Stimulated activated CD4-positive, alpha-beta T cell treated with anti-CD3 and anti-CD28 coated beads, Interleukin-1b, Interleukin-23, amount 100 ng/mL, for 4 hours (primary cell): ENCODE data around the gene DNAAF1.

Experiments used
- DNase-seq, 2 donors: peaks; one replicate each; pipeline ENCODE4 v3.0.0-alpha.2; 2020; ENCODE audit warnings: low read depth in 2 of 2

Gene DNAAF1

DNA sequence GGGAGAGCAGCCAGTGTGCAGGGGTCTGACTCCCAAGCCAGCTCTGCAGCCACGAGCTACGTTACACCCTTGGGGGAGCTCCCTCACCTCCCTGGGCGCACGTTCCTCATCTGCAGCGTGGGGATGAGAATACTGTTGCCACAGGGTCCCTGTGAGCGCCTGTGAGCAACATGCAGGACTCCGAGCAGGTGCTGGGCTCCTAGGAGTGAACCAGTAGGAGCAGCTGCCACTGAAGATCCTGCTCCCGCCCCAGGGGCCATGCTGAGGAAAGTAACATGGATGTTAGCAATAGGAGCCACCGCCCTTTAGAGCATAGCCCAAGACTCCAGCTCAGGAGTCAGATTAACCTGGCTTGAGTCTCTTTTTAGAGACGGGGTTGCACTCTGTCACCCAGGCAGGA is 15.9 kb downstream of the DNAAF1 start:
- no peak for DNase-seq

DNA sequence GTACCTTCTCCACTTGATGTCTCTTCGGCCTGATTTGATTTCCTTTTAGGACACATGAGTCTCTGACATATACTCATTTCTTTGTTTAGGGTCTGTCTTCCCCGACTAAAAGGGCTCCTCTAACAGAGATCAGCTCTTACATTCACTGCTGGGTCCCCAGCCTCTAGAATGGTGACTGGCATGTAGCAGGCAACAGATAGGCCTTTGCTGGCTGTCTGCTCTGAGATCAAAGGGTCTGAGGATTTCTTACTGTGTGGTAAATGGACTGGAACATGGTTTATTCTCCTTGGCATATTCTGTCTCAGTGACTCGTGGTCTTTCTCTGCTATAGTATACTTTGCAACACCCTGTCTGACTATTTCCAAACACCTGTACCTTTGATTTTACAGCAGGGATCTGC is 16.7 kb downstream of the DNAAF1 start:
- DNase-seq, result no peak

DNA sequence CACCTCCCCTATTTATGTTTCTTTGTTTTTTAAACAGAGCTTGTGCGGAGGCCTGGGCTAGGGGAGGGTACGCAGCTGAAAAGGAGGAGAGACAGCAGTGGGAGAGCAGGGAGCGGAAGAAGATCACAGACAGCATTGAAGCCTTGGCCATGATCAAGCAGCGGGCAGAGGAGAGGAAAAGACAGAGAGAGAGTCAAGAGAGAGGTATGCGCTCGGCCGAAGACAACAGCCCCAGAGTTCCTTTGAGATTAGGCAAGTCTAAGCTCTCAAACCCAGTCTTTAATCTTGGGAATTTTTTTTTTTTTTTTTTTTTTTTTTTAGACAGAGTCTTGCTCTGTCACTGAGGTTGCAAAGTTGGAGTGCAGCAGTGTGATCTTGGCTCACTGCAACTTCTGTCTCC is 20.6 kb downstream of the DNAAF1 start:
- DNase-seq, result no peak

DNA sequence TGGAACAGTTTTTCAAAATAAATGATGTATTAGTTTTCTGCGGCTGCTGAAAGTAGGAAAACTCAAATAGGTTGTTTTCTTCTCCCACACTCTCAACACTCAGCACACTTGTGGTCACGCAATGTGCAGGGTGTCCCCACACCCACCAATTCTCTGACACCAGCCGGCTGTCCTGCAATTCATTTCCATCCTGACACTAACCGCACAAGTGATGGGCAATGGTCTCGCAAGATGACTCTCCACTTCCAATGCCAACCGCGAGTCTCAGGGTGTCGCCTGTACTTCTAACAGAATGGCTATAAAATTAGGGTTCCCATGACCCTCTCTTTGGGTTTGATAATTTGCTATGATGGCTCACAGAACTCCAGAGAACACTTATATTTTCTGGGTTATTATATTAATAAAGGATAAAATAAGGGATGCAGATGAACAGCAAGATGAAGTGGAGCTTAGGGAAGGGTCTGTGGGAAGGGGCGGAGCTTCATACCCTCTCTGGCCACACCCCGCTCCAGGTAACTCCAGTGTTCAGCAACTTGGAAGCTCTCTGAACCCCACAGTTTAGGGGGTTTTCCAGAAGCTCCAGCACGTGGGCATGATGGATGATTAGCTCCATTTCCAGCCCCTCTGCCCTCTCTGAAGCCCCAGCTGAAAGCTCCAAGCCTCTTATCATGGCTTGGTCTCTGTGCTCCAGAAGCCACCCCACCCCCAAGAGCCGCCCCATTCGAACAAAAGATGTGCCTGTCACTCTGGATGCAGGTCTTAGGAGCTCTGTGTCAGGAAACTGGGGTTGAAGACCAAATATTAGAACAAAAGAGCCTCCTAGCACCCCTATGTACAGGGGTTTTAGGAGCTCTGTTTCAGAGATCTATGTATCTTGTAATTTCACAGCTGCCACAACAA is 21.9 kb downstream of the DNAAF1 start:
- no peak for DNase-seq

DNA sequence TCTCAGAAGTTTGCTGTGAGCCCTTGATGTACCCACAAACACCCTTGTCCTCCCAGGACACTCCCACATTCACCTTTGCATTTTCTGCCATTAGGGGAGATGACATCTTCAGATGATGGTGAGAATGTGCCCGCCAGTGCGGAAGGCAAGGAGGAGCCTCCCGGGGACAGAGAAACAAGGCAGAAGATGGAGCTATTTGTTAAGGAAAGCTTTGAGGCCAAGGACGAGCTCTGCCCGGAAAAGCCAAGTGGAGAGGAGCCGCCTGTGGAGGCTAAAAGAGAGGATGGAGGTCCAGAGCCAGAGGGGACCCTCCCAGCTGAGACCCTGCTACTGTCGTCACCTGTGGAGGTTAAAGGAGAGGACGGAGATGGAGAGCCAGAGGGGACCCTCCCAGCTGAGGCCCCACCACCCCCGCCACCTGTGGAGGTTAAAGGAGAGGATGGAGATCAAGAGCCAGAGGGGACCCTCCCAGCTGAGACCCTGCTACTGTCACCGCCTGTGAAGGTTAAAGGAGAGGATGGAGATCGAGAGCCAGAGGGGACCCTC is 24.7 kb downstream of the DNAAF1 start:
- no peak for DNase-seq

DNA sequence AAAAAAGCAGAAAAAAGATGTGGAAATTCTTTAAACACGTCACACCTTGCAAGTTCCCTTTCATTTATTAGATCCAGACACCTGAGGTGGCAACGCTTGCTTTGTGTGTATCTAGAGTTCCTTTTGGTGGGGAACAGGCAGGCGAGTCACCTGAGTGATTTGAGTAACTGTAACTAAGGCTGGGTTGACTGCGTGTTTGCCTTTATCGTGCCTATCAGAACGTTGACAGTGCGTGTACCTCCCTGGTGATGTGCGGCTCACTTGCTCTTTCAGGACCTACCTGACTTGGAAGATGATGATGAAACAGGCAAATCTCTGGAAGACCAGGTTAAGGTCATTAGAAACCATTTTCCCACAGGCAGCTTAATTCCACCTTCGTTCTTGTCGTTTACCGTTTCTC is 29.3 kb downstream of the DNAAF1 start:
- no peak for DNase-seq

DNA sequence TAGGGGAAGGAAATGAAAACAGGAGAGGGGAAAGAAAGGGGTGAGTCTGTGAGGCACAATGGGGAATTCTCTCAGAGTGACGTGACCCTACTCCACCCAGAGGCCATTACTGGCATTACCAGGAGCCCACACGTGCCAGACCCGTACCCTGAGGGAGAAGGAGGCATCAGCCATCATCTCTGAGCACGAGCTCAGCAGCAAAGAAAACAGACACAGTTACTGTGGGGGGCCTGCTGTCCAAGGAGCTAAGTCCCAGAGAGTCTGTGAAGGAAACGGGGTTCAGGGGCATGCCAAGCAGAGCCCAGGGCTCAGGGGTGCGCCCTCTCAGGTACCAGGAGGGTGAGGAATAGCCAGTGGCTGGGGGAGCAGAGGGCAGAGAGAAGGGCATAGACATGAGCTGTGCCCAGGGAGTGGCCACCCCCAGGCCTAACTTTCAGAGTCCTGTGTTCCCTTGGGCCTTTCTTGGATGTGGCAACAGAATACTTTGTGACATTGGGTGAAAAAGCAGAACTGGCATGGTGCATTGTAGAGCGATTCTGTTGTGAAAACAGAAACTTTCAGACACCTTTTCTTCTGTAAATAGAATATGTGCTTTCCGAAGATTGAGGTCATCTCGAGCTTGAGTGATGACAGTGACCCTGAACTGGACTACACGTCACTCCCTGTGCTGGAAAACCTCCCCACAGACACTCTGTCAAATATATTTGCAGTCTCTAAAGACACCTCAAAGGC is 30.4 kb downstream of the DNAAF1 start:
- DNase-seq, result peak; percentile 34 to 53

DNA sequence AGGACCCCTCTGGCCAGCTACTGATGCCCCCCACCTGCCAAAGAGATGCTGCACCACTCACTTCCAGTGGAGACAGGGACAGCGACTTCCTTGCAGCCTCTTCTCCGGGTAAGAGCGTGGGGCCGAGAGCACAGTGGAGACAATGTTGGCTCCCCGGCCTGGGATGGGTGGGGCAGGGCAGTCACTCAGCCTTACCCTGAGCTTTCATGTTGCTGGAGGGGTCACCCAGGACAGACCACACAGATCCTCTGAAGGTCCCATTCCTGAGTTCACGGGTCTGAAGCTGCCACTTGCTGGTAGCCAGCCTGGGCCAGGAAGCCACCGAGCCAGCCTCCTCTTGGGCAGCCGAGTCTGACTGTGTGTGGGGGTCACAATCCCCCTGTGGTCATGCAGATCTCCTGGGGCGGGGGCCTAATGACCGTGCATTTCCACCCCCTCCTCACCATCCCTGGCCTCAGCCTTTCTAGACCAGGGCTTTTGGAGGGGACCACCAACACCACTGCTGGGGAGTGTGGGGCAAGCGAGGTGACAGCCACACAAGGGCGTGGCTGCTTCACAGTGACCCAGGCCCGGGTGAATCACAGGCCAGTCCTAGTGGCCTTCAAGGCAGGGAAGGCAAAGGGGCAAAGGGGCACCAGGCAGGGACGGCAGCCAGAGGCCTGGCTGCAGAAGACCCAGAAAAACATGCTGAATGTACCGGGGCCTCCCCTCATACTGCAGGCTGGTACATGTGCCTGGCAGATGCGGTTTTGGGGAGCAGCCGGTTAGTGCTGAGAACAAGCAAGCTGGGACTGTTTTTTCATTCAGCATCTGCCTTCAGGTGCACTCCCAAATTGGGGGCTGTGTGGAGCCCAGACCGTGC is 31.3 kb downstream of the DNAAF1 start:
- no peak for DNase-seq

DNA sequence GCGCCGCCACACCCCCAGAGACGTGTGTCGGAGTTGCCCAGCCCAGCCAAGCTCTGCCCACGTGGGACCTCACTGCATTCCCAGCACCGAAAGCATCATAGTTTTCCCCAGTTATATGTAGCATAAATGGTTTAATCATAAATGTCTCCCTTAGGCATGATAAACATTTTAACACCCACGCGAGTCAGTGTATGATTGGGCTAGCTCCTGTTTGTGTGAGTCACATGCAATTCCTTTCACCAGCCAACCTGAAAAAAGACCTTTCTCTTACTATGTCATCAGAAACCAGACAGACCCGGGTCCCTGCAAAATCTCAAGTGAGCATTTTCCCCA is 32.6 kb downstream of the DNAAF1 start:
- no peak for DNase-seq

DNA sequence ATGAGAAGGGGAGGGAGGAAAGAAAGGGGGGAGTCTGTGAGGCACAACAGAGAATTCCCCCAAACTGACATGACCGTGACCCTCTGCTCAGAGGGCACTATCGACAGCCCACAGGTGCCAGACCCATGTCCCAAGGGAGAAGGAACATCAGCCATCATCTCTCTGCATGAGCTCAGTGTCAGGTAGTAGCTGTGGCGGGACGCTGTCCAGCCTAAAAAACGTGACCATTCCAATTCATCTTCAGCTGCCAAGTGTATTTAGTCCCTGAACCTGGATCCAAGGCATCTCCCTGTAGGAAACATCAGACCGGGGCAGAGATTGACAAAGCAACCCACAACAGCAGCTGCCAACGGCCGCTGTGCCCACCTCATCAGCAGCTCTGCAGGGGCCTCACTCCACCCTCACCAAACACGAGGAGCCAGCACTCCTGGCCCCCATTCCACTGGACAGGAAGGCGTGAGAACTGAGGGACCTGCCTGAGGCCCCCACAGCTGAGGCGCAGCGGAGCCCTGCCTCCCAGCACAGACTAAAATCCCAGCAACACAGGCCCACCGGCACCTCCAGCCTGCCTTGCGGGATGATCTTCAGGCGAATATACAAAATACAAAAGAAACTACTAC is 33.1 kb downstream of the DNAAF1 start:
- no peak for DNase-seq

DNA sequence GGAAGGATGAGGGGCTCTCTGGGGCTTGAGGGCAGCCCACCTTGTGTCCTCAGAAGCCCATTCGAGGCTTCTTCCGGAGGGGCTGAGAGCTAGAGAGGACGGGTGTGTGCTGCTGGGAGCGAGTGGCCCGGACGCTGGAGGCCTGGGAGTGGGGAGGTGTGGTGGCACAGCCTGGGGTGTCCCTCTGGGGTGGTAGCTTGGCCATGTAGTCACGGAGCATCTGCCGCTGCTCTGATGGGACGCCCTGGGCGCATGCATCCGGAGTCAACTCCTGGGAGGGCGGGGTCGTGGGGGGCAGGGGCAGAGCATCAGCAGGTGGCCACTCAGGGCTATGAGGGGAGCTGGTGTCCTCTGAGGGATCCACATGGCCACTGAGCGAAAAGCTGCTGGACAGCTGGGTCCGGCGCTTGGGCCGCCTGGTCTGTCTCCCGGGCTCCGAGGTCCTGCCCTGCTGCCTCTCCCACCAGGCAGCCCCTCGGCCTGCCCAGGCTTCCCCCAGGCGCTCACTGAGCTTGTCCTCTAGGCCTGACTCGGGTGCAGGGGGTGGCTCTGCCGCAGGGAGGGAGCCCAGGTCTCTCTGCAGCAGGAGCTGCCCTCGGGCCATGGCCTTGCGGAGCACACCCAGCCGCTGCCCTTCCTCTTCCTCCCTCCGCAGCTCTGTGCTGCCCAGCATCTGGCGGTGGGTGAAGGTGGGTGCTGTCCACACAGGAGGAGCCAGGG is 33.9 kb downstream of the DNAAF1 start:
- DNase-seq, result no peak

DNA sequence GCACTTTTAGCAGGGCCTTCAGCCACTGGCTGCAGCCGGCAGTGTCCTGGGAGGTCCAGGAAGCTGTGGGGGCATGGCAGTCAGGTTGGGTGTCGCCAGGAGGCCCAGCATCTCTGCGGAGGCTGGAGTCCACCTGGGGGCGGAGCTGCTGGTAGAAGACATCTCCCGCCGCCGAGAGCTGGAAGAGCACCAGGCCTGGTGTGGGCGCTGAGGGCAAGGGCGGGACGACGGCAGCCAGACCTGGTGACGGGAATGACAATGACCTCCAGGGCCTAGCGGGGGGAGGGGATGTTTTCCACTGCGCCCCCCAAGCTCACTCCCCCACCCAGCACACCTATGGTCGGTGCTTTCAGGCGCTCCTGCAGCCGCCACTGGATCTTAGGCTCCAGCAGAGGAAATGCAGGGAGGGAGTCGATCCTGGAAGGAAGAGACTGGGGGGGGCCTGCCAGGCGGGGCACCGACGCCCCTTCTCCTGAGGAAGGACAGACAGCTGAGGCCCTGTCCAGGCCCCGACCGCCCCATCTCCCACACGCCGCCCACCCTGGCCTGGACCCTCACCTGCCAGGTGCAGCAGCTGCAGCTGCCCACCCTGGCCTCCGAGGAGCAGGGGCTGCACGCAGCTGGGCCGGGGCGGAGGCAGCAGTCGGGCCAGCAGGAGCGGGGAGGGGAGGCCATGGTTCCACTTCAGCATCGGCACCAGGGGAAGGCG is 34.7 kb downstream of the DNAAF1 start:
- no peak for DNase-seq

DNA sequence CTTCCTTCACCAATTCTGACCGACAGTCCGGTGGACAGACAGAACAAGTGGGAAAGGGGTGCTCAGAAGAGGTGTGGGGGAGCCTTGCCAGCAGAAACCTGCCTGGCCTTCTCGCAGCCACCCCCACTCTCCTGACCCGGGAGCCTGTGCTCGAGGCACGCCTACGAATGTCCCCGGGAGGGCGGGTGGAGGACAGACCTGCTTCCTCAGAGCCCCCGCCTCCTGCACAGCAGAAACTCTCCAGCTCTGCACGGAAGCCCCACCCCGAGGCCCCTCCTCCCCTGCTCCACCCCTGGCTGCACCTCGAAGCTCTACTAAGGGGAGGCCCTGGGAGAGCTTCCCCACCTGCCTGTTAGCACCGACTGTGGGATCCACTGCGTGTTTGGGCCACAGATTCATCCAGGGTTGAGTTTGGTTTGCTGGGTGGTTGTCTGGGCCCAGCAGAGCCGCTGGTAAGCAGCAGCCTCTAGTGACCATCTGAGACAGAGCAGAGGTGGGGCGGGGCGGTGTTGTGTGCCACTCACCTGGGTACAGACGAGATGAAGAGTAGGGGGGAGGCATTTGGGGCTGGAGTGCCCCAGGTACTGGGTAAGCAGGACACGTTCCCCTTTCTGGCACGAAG is 35.5 kb downstream of the DNAAF1 start:
- no peak for DNase-seq

DNA sequence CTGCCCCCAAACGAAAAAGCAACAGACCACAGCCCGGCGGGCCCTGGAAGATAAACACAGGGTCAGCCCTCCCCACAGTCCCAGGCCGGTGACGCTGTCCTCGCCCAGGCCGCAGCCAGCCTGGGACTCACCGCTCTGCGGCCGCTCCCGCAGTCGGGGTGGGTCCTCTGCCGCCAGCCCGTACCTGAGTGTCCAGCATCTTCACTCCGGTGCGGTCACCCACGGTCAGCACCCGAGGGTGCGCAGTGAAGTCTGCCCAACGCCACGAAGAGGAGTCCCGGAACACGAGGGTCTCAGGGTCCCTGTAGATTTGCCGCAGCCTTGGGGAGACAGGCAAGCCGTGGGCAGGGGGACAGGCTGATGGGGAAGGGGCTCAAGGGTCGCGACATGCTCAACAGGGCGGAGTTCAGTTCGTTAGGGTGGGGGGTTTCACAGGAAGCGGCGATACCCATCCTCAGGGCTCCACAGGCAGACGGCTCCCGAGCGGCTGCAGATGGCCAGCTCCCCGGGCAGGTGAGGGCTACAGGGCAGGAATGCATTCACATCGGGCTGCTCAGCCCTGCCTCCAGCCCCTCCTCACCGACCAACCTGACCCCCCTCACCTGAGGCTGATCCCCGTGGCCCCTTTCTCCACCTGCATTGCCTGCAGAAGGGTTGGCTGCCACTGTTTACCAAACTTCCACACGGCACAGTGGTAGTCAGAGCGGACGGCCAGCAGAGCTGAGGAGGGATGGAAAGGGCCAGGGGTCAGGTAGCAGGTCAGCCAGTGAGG is 36.2 kb downstream of the DNAAF1 start:
- DNase-seq, result no peak

DNA sequence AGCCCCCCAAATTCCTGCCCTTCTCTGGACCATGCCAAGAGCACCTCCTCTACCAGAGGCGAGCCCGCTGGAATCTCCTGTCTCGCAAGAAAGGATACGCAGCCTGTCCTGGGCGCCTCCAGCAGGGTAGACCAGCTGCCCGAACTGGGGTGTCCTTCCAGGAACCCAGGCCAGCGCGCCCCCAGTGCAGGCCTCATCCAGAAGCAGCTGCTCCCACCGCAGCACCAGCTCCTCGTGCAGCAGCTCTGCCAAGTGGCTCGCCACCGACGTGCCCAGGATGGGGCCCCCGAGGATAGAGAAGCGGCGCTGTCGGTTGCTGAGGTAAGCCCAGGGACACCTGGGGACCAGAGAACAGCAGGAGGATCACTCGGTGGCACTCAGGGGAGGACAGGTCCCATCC is 37.0 kb downstream of the DNAAF1 start:
- DNase-seq, result no peak

DNA sequence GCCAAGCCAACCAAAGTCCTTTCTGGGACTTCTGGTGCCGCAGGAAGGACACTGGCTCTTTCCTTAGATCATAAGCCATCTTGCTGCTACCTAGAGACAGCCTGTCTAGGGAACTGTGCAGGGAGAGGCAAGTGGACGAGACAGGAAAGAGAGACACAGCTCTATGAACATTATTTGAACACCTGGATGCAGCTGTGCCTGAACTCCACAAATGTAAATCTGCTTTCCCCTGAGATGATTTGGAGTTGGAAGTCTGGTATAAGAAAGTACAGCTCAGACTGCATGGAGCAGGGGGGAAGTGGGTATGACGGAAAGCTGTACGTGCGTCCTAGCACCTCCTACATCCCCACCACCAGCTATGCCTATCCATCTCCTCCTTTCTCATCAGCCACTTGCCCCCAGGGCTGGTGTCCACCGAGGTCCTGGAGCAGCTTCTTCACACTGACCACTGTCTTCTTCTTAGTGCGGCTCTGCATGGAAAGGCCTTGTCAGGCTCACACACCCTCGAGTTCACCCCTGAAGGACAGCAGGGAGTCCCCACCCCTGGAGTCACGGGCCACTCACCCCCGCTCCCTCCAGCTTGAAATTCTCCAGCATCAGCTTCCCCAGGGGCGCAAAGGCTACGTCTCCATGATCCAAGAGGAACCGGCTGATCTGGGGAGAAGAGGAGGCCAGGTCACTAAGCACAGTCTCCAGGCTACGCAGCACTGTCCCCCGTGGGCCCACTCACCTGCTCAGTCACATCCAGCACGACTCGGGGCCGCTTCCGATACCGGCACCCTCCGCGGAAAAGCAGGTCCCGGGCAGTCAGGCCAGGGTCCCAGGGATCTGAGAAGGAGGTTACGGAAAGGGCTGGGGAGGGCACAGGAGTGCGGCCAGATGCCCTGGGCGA is 37.8 kb downstream of the DNAAF1 start:
- no peak for DNase-seq

DNA sequence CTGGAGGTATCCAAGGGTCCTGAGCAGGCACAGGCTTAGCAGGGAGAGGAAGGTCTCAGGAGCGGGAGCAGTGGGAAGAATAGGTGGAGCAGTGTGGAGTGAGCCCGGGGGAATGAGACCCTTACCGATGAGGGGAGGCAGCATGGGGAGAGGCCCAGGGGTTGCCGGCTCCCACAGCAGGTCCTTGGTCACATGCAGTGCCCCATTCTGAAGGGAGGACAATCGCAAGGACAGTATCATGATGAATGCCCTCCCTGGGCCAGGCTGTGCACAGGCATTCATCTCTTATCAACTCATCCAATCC is 38.4 kb downstream of the DNAAF1 start:
- no peak for DNase-seq

DNA sequence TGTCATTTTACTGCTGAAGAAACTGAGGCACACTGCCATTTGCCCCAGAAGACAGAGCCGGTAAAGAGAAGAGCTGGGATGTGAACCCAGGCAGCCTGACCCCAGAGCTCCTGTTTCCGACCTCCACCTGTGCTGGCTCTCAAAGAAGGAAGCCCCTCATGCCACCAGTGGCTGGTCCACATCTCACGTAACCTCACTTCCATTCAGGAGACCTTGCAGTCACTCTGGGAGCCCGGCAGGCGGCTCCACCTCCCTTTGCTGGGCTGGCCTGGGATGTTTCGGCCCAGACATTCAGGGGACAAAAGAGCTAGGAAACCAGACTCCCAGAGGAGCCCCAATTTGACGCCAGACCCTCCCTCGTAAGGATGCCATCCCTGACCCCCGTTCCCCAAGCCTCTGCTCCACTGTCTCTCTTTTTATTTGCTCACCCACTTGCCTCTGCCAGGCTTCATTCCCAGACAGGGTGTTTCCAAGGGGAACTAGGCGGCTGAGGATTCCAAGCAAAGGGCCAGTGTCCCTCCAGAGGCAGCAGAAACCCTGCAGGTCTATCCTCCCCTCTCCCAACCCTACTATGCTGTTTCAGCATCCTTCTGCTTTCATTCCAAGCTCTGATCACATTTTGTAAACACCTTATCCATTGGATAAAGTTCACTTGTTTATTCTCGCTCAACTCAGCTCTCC is 38.9 kb downstream of the DNAAF1 start:
- no peak for DNase-seq
